HG02642 (cell line): ENCODE results near the gene EFCAB11.

Source experiments
- ATAC-seq: cut with Tn5 transposase; IDR thresholded peaks from one replicate; pipeline ENCODE4 v1.9.1; 2021; ENCODE audit warnings: mild to moderate bottlenecking; ENCODE audit not compliant: unreplicated experiment, poor library complexity

Gene EFCAB11, protein sequence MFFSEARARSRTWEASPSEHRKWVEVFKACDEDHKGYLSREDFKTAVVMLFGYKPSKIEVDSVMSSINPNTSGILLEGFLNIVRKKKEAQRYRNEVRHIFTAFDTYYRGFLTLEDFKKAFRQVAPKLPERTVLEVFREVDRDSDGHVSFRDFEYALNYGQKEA

DNA sequence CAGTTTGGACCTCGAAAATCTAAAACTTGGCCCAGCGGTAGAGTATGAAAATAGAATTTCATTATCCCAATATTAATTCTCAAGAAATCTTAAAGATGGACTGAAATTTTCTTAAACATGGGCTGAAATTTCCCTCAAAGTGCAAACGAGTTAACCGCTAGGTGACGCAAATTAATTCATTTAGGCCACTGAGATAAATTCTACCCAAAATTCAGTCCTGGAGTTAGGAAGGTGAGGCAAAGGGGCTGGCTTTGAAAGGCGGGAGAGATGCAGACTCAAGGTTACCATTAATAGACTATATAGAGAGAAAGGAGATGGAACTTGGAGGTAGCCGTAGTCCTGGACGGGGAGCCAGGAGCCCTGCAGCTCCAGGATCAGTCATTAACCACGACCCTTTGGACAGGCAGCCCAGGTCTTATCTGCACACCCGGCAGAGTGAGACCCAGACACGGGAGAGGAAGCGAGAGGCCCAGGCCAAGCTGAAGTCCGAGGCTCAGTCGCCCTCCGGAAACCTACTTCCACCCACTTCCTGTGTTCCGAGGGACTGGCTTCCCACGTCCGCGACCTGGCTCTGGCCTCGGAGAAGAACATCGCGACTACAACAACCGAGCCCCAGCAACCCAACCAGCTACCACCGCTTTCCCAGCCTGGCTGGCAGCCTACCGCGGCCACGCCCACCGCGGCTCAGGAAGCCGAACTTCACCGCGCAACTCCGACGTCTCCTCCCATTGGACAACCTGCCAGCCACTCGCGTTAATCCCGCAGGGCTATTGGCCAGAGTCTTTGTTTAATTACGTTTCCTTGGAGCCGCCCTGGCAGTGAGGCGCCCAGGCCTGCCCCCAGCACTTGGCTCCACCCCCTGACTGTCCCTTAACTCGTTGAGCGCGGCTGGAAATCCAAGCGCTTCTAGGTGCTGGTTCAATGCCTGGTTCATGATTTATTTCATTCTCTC is at the start of gene EFCAB11:
Gene EFCAB11 (minus strand): TSS at position 661 of the 952 bp plus-strand sequence. CDS start 70 bp downstream, at position 591.
- peak; percentile 88 for ATAC-seq

DNA sequence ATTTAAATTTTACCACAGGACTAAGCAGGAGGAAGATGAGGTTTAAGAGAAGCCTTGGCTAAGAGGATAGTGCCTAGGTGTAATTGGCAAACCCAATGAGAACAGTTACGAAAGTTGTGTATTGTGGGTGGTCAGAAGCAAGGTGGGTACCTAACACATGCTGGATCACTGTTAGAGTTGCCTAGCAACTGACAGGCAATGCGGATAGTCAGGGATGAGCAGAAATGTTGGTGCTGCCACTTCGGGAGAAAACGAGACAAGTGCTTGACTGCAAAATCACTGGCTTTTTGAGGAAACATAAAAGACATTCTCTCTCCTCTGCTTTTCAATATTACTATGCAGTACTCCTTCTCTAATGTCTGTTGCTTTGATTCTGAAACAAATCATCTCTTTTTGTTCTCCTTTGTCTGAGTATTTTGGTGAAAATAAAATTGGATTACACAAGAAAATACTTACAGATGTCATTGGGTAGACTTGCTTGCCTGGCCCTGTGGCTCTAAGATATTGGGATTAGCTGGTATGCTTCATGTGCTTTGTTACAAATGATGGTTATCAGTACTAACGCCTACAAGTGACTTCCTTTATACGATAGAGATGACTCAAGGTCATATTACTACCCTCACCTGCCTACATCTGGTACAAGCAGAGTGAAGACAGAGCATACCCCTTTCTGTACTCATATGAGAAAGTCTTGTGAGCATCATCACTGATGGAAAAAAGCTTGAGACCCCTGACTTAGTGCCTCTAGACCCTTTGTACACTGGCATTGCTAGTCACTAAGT is 49.2 kb upstream of the EFCAB11 start:
- no peak for ATAC-seq

DNA sequence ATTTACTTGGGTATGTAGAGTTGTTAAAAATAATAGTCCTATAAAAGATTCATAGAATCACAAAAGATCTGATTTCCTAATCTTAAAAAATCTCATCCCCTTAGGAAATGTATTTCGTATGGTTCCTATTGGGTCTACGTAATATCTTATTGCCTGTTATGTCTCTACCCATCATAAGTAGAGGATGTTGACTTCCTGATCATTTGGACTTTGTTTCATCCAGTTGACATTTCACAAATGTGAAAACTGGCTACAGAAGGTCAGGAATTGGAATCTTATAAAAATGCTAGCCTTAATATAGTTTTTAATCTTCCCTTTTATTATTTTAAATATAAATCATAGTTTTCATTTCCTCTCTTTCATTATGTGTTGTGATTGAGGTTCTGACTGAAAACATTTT is 46.4 kb upstream of the EFCAB11 start:
- no peak for ATAC-seq

DNA sequence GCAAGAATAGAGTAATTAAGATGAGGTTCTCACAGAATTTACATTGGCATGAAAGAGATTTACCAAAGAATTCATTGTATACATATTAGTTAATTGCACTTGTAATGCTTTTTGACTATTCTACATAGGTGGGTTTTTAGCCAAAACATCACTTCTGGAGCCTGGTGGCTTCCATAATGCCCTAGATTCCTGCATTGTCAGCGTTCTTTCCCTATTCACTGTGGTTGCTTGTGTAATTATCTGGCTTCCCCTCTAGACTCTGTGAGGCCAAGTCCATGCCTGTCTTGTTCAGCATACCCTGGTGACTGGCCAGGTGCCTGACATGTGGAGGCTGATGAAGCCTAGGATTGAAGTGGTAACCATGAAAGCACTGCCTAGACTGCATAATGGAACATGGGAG is 42.4 kb upstream of the EFCAB11 start:
- ATAC-seq: no peak

DNA sequence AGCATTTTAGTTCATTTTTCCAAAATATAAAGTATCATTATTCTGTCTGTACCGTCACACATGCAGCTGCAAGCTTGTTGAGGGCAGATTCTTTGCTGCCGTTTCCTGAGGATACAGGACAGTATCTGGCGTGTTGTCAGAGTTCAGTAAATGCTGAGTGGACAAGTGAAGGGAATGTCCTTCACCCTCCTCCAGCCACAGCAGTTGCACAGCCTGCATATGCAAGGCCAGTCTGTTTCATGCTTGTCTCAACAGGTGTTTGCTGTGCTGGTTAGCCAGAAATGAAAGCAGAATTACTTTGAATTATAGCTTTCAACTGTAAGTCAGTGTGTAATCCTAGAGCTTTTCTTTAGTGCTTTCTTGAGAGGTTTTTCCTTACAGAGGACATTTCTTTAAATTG is 37.7 kb upstream of the EFCAB11 start:
- ATAC-seq: no peak

DNA sequence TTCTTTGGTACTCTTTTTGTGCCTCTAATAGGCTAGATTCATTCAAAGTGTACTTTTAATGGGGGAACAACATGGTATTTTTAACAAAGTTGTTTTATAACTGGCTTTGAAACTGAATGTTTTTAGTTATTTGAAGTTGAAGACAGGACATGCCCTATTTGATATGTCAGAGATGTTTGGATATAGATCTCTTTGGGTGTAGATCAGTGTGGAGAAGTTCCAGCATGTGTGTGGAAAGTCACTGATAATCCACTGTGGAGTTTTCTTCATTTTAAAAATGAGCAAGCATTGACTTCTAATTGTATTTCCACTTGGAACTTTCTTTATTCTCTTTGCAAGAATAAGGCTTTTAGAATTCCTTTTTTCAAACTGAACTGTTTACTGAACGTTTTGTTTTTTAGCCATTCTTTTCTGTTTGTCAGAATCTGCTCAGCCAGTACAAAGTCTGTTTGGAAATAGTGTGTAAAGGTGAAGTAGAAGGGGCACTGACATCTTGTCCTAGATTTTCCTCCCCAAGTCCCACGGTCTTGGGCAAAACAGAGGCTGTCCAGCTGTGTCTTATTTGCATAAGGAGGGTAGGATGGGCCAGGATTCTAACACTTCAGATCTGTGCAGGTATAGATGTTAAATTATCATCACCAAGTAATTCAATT is 36.2 kb upstream of the EFCAB11 start:
- no peak for ATAC-seq

DNA sequence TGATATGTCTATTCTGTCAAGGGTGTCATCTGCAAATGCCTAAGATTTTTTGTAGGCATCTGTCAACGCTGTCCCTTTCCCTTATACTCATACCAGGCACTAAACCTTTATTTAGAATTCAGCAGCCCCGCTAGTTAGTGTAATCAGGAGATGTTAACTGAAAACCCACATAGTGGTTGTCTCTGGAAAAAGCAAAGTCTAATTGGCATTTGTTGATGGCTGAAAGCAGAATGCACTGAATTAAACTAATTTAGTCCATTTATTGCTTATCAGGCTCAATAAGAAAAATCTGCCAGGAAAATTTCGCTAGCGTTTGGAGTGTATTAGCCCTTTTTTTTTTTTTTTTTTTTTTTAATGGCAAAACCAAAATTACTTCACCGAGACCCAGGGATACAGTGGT is 35.7 kb upstream of the EFCAB11 start:
- ATAC-seq: no peak

DNA sequence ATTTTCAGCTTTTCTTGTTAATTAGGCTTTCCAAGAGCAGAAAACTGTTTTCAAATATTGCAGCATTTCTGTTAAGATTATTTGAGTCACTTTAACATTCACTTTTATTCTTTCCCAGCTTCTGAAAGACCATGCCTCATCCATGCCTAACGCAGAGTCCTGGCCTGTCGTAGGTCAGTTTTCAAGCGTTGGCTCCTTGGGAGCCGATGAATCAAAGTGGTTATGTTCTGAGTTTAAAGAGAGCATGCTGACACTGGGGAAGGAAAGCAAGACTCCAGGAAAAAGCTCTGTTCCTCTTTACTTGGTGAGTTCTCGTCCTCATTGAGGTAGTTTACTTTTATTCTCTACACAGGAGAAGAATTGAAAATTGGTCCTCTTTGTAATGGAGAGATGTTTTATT is 34.3 kb upstream of the EFCAB11 start:
- ATAC-seq: no peak

DNA sequence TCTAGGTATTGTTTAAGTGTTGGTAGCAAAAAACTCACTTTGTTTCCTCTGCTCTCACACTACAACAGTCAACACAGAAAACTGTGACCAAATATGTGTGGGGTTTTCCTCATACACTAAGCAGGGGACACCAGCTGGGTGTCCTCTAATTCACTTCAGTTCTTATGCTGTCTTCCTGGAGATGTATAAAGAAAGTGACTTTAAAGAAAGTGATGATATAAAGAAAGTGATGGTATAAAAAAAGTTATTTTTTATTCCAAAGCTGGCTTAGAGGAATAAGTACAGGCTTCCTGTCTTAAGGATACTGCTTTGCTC is 32.6 kb upstream of the EFCAB11 start:
- no peak for ATAC-seq

DNA sequence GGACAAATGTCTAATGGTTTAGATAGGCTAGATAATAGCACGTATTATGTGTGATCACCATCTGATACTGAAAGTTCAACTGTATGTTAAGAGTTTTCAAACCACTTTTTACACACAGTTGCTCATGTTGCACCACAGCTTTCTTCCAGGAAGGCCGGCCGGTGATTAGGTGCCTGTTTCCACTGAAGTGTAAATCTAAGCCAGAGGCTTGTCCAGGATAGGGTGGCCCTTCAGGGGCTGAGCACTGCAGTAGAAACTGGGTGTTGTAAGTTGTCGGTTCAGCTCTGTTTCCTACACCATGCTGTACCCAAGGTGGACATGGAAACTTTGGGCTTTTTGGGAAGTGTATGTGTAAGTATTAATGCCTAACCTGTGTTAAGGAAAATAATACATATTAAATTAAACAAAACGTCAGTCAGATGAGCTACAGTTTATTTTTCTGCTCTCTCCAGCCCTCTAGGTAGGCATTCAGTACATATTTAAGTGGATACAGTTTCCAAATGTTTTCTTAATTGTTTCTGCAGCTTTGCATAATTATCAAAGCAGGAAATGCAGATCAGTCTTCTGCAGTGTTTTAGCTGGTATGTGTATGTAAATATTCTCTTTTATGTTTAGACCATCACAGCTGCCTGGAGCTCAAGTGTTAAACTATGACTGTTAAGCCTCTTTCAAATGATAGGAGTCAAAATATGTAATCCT is 32.1 kb upstream of the EFCAB11 start:
- ATAC-seq: no peak

DNA sequence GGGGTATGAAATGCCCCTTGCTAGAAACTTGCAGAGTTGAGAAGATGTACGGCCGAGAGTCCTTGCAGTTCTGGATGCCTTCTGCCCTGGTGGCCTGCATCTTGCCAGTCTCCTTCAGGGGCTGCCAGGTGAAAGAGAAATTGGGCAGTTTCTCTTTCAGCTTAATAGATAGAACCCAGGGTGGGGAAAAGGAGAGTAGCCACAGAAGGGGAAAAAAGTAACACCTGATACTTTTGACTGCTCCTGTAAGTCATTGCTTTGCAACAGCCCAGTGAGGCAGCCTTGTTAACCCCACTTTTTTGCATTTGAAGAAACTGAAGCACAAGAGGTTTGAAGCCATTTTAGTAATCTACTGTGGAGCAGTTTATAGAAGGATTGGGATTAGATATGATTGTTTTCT is 28.8 kb upstream of the EFCAB11 start:
- ATAC-seq: no peak

DNA sequence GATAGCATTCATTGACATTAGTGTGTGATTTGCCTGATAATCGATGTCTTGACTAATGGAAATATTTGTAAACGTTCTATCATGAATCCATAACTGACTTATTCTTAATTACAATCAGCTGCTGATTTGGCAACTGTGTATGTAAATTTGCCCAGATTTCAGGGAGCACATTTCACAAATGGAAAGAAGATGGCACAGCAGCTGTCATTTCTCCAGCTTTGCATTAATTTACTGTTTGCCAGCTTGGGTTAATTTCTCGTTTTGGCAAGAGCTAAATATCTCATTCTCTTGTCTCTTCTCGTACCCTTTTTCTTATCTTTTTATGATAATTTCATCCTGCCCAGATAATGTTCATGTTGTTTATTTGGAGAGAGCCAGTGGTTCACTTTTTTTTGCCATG is 24.1 kb upstream of the EFCAB11 start:
- no peak for ATAC-seq

DNA sequence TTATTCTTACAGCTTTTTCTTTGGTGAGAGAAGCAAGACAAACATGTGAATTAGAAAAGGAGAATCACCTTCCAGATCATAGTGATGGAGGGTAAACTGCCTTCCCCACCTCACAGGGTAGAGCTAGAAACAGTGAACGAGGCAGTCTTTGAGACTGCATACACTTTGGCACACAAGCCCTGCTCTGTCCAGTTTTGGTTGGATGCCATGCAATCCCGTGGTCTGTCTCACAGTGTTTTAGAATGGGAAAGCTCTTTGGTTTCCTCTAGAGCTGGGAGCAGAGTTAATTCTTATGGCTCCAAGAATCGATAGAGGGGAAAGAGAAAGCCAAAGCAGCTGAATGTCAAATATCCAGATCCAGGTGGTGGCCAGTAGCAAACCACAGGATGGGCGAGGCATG is 23.1 kb upstream of the EFCAB11 start:
- ATAC-seq: no peak

DNA sequence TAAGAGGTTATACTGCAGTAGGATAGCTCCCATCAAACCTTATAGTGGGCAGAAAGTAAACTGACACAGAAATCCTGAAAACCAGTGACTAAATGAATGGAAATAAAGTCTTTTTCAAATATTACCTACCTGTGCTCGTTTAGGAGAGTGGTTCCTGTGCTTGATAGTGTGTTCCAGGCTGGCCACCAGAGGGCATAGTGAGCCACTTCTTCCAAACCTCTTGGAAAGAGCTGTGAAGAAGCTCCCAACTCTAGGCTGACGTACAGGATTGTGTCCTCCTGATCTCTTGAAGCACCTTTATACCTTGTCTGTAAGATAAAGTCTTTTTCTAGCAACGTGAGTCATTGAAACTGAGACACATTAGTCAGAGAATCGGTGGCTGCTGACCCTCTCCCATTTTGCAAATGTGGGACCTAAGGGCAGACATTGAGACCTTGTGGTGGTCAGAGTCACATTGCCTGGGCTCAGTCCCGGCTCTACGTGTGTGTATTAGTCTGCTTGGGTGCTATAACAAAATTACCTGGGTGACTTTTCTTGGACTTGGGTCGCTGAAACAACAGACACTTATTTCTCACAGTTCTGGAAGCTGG is 18.8 kb upstream of the EFCAB11 start:
- ATAC-seq: peak; percentile 59

DNA sequence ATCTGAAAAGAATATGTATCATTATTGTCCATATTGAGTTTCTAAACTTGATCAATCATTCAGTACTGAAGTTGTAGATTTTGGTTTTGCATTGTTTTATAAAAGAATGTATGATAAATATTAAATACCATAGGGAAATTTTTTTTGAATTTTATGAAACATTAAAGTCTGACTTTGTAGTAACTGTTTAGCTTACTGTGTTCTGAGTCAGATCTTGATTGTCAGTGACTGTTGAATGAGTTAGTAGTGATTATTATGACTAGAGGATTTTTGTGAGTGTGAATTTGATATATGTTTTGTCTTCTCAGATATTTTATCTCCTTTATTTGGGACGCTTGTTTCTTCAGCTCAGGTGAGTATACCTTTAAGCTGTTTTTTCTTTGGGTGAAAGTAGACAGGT is 11.3 kb upstream of the EFCAB11 start:
- no peak for ATAC-seq

DNA sequence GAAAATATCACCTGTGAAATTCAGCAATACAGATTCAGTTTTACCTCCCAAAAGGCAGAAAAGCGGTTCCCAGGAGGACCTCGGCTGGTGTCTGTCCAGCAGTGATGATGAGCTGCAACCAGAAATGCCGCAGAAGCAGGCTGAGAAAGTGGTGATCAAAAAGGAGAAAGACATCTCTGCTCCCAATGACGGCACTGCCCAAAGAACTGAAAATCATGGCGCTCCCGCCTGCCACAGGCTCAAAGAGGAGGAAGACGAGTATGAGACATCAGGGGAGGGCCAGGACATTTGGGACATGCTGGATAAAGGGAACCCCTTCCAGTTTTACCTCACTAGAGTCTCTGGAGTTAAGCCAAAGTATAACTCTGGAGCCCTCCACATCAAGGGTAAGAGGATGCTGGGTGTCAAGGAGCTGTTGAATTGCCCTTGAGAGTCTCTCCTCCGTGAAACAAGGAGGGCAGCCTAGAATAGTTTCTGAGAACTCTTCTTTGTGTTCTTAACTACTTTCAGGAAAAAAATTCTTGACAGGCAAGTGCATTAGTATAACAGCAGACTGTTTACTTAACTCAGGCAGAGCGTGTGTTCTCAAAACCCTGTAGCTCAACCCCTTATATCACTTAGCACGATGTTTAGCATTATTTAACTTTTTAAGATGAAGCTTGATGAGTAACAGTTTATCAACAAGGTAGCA is 8.9 kb upstream of the EFCAB11 start:
- ATAC-seq: no peak

DNA sequence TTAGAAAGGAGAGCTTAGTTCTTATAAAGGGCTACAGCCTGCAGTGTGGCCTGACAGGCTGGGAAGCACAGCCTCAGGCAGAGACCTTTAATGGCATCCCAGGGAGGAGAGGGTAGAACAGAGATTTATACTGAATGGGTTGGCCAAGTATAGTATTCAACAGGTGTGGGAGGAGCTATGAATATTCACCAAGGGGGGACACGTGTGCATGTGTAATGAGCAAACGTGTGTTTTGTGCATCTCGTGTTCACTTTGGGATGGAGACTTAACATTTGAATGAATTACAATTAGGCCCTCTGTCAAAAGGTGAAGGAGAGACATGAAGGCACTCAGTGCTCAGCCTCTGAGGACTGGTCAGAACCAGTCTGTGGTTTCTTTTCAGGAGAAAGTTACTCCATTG is 6.4 kb upstream of the EFCAB11 start:
- no peak for ATAC-seq

DNA sequence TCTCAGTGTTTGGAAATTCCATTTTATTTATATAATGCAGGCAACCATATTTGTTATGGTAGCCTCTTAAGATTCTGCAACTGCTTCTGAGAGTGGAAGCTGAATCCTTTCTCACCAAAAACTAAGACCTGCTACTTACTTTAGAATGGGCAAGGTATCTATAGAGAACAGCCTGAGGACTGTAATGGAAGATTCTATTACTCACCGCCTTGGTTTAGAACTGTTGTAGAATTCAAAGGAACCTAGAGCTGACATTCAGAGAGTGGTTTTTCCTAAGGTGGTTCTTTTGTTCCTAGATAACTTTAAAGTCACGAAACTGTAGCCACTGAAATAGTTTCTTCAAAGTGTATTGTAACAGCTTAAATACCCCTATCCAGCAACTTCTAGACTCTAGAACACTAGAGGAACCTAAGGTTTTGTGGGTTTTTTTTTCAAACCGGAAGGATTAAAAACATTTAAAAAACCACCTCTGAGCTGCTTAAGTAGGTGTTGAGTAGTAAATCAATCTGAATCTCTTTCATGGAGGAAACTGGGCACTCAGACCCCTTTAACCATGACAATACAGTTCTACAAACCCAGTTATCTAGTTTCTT is 5.4 kb upstream of the EFCAB11 start:
- no peak for ATAC-seq

DNA sequence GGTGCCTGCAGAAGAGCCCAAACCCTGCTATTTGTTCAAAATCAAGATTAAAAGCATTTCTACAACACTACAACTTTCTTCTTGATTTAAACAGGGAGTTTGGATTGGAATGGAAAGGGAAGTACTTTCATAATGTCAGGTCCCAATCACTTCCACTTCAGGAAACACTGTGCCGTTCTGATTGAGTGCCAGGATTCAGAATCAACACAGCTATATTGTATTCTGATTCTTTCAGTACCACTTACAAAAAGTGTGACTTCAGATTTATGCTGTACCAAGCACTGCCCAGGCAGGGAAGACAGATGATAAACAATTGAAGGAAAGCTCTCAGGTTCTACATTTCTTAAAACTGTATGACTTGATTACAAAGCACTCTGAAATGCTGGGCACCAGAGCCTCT is 4.4 kb upstream of the EFCAB11 start:
- ATAC-seq: no peak
